Lower leg skin (tissue), 3 donors: Measurements from ENCODE around the gene ZNF292.

Experiments
- CTCF ChIP-seq, 3 donors: fragments of 450-650 bp; IDR thresholded peaks; one replicate each; pipeline ENCODE4 v1.5.1; 2016; ENCODE audit warnings: antibody characterized with exemption in 3 of 3, mild to moderate bottlenecking in 3 of 3, moderate library complexity in 2 of 3
- POLR2A ChIP-seq, 2 donors: fragments of 450-650 bp; IDR thresholded peaks; one replicate each; pipeline ENCODE4 v1.6.1; 2016 to 2017; ENCODE audit warnings: antibody characterized with exemption in 2 of 2, mild to moderate bottlenecking in 1 of 2, moderate library complexity in 1 of 2

GRCh38 chr6:87110636-87111035 is 44.7 kb upstream of the ZNF292 start:
- TF ChIP-seq CTCF (IDR thresholded peaks at IDR 0.05) (no peak), POLR2A (IDR thresholded peaks at IDR 0.05) (no peak)
